Activated CD4-positive, alpha-beta memory T cell treated with anti-CD3 and anti-CD28 coated beads for 36 hours (primary cell): ENCODE results near the gene CABP2. TPM values are rescaled to one million over a fixed set of nuclear protein-coding genes. Genes with fewer than 3 reads are reported as not detected.

ENCODE experiments used
- CTCF ChIA-PET: fragments of 350-600 bp; sonication (Branson Sonifier 250); formaldehyde crosslinking; loops from one replicate; lab custom pipeline; 2021; ENCODE audit warnings: antibody characterized with exemption, inconsistent platforms; lab: Charles Lee
- POLR2A ChIA-PET: fragments of 350-600 bp; sonication (Branson Sonifier 250); formaldehyde crosslinking; loops from one replicate; lab custom pipeline; 2021; ENCODE audit warnings: antibody characterized with exemption; lab: Charles Lee
- DNase-seq: peaks from one replicate; pipeline ENCODE4 v3.0.0-alpha.2; 2020
- H3K27ac Mint-ChIP-seq: one replicate; pipeline ENCODE4 v1.8.0; 2021; ENCODE audit warnings: mixed read lengths
- H3K27me3 Mint-ChIP-seq: one replicate; pipeline ENCODE4 v1.8.0; 2021; ENCODE audit warnings: mixed read lengths
- H3K36me3 Mint-ChIP-seq: one replicate; pipeline ENCODE4 v1.8.0; 2021; ENCODE audit warnings: mixed read lengths
- H3K4me1 Mint-ChIP-seq: one replicate; pipeline ENCODE4 v1.8.0; 2021; ENCODE audit warnings: low read depth, mixed read lengths
- H3K4me3 Mint-ChIP-seq: one replicate; pipeline ENCODE4 v1.8.0; 2021; ENCODE audit warnings: mild to moderate bottlenecking, mixed read lengths
- H3K9me3 Mint-ChIP-seq: one replicate; pipeline ENCODE4 v1.8.0; 2021; ENCODE audit warnings: mixed read lengths
- intact Hi-C: fragments of 100-400 bp; cut with micrococcal nuclease; formaldehyde crosslinking; loops from one replicate; pipeline ENCODE4 v1.15.1; 2023
- total RNA-seq, 2 experiments: library from RNA; stranded (reverse); gene quantifications; one replicate each; pipeline ENCODE4 v1.2.3, GENCODE V29; 2021

CABP2 gene
- total RNA-seq, 2 experiments from 2014 or later, result not detected

- intact Hi-C loops, result loop anchor here (1.0 to 5.0 kb wide), 3 partner anchors 66 to 233 kb away; partner anchors contain the start of gene GSTP1
- peak within 1 kb of the TSS; percentile 98 for H3K27ac Mint-ChIP-seq
- H3K4me3 Mint-ChIP-seq, result peak within 1 kb of the TSS; percentile 90
- H3K27me3 Mint-ChIP-seq, result no peaks in the 10 kb centered on the region
- ChIA-PET CTCF (interaction anchor here (0.6 to 2.8 kb wide), 8 partner anchors 17 to 154 kb away, joined by 4 to 18 read pairs (median 6); partner anchors contain the start of genes AIP, PPP1CA, PTPRCAP and TBC1D10C), POLR2A (interaction anchor here (0.8 to 2.0 kb wide), 9 partner anchors 16 to 265 kb away, joined by 3 to 21 read pairs (median 3); partner anchors contain the start of genes PTPRCAP and TBC1D10C)
- H3K36me3 Mint-ChIP-seq, result peaks cover 36% of the 10 kb centered on the region
- DNase-seq, result peak; percentile 86
- no peaks in the 10 kb centered on the region for H3K9me3 Mint-ChIP-seq
- H3K4me1 Mint-ChIP-seq, result peaks cover 51% of the 10 kb centered on the region
Observed at GRCh38 chr11:67504950-67505581, 18.2 kb downstream of the CABP2 start, which contains the start of gene PITPNM1. Gene PITPNM1, minus strand, starts transcription at chr11:67505363. Its CDS starts 1,183 bp downstream, at chr11:67504180.

- Mint-ChIP-seq H3K9me3 (no peaks in the 10 kb centered on the region), H3K27ac (peak overlapping the region; percentile 84), H3K36me3 (peaks cover 38% of the 10 kb centered on the region), H3K4me3 (peak overlapping the region; percentile 90), H3K27me3 (no peaks in the 10 kb centered on the region), H3K4me1 (peaks cover 51% of the 10 kb centered on the region)
- ChIA-PET POLR2A (interaction anchor here (0.7 to 2.0 kb wide), 3 partner anchors 15 to 264 kb away, joined by 3 to 21 read pairs (median 4); no protein-coding TSS in a partner anchor), CTCF (interaction anchor here (0.8 to 2.8 kb wide), 5 partner anchors 36 to 153 kb away, joined by 3 to 18 read pairs (median 5); partner anchors contain the start of genes PPP1CA and PTPRCAP)
- intact Hi-C loops, result no loop called here
- DNase-seq, result peak; percentile 51
Observed at GRCh38 chr11:67504005-67504949, 19.0 kb downstream of the CABP2 start.

GRCh38 chr11:67503119-67504004, 19.9 kb downstream of the CABP2 start:
- no peak for DNase-seq
- POLR2A ChIA-PET, result no interaction called here

GRCh38 chr11:67502328-67502979, 20.8 kb downstream of the CABP2 start:
- H3K36me3 Mint-ChIP-seq, result peaks cover 46% of the 10 kb centered on the region
- no peaks in the 10 kb centered on the region for H3K9me3 Mint-ChIP-seq
- peak overlapping the region; percentile 68 for H3K4me3 Mint-ChIP-seq
- ChIA-PET CTCF (no interaction called here), POLR2A (no interaction called here)
- no peak overlapping the region for H3K27ac Mint-ChIP-seq
- no peaks in the 10 kb centered on the region for H3K27me3 Mint-ChIP-seq
- DNase-seq, result no peak
- intact Hi-C loops, result no loop called here
- H3K4me1 Mint-ChIP-seq, result peaks cover 44% of the 10 kb centered on the region

More at GRCh38 chr11:67503119-67504004, 19.9 kb downstream of the CABP2 start:
- Mint-ChIP-seq H3K27ac (peak overlapping the region; percentile 34), H3K9me3 (no peaks in the 10 kb centered on the region), H3K27me3 (no peaks in the 10 kb centered on the region), H3K36me3 (peaks cover 38% of the 10 kb centered on the region), H3K4me3 (peak overlapping the region; percentile 68), H3K4me1 (peaks cover 44% of the 10 kb centered on the region)
- intact Hi-C loops, result no loop called here
- CTCF ChIA-PET, result interaction anchor here (0.8 kb wide), 1 partner anchor 147 kb away, joined by 3 read pairs; no protein-coding TSS in a partner anchor

GRCh38 chr11:67501854-67502253, 21.4 kb downstream of the CABP2 start:
- POLR2A ChIA-PET, result no interaction called here
- intact Hi-C loops, result no loop called here
- no peak overlapping the region for H3K4me3 Mint-ChIP-seq

GRCh38 chr11:67500831-67501715, 22.2 kb downstream of the CABP2 start:
- intact Hi-C loops, result no loop called here
- Mint-ChIP-seq H3K9me3 (no peaks in the 10 kb centered on the region), H3K4me1 (peaks cover 32% of the 10 kb centered on the region), H3K27ac (peak overlapping the region; percentile 39), H3K4me3 (no peak overlapping the region), H3K36me3 (peaks cover 47% of the 10 kb centered on the region), H3K27me3 (no peaks in the 10 kb centered on the region)
- POLR2A ChIA-PET, result no interaction called here
- DNase-seq, result no peak
- CTCF ChIA-PET, result no interaction called here

More at GRCh38 chr11:67501854-67502253, 21.4 kb downstream of the CABP2 start:
- Mint-ChIP-seq H3K27me3 (no peaks in the 10 kb centered on the region), H3K27ac (no peak overlapping the region), H3K36me3 (peaks cover 48% of the 10 kb centered on the region), H3K4me1 (peaks cover 40% of the 10 kb centered on the region), H3K9me3 (no peaks in the 10 kb centered on the region)
- CTCF ChIA-PET, result no interaction called here
- DNase-seq, result no peak

GRCh38 chr11:67500484-67500821, 22.8 kb downstream of the CABP2 start:
- Mint-ChIP-seq H3K36me3 (peaks cover 49% of the 10 kb centered on the region), H3K9me3 (no peaks in the 10 kb centered on the region), H3K4me1 (peaks cover 29% of the 10 kb centered on the region), H3K4me3 (no peak overlapping the region), H3K27ac (no peak overlapping the region), H3K27me3 (no peaks in the 10 kb centered on the region)
- intact Hi-C loops, result no loop called here
- ChIA-PET POLR2A (no interaction called here), CTCF (interaction anchor here (0.8 kb wide), 1 partner anchor 149 kb away, joined by 4 read pairs; no protein-coding TSS in a partner anchor)
- no peak for DNase-seq

GRCh38 chr11:67499808-67500483, 23.3 kb downstream of the CABP2 start:
- Mint-ChIP-seq H3K27ac (peak overlapping the region; percentile 42), H3K9me3 (no peaks in the 10 kb centered on the region), H3K36me3 (peaks cover 49% of the 10 kb centered on the region), H3K4me1 (peaks cover 28% of the 10 kb centered on the region), H3K27me3 (no peaks in the 10 kb centered on the region), H3K4me3 (no peak overlapping the region)
- ChIA-PET POLR2A (no interaction called here), CTCF (interaction anchor here (0.8 kb wide), 1 partner anchor 148 kb away, joined by 4 read pairs; no protein-coding TSS in a partner anchor)
- intact Hi-C loops, result no loop called here
- DNase-seq, result no peak

- Mint-ChIP-seq H3K9me3 (no peaks in the 10 kb centered on the region), H3K27me3 (no peaks in the 10 kb centered on the region), H3K36me3 (peaks cover 45% of the 10 kb centered on the region), H3K4me3 (no peak overlapping the region), H3K27ac (no peak overlapping the region), H3K4me1 (peaks cover 25% of the 10 kb centered on the region)
- ChIA-PET CTCF (no interaction called here), POLR2A (no interaction called here)
- DNase-seq, result no peak
- intact Hi-C loops, result no loop called here
Observed at GRCh38 chr11:67498544-67498972, 24.7 kb downstream of the CABP2 start.
